Stimulated activated CD4-positive, alpha-beta T cell treated with anti-CD3 and anti-CD28 coated beads, Interleukin-15, amount 100 ng/mL, for 24 hours (primary cell): ENCODE results near the gene ZNF319.

Experiments
- DNase-seq: peaks from one replicate; pipeline ENCODE4 v3.0.0-alpha.2; 2020

The ZNF319 gene

GRCh38 chr16:57970970-57971369, 29.5 kb downstream of the ZNF319 start, which contains the start of gene CNGB1:
Gene CNGB1 (minus strand): TSS chr16:57971128. CDS start chr16:57967286, 3,842 bp downstream.
- no peak for DNase-seq

GRCh38 chr16:57970319-57970718, 30.2 kb downstream of the ZNF319 start:
- no peak for DNase-seq

GRCh38 chr16:57969451-57970123, 30.9 kb downstream of the ZNF319 start:
- DNase-seq, result no peak

- DNase-seq, result no peak
Measured at GRCh38 chr16:57967916-57968315, 32.6 kb downstream of the ZNF319 start.

GRCh38 chr16:57966986-57967385, 33.5 kb downstream of the ZNF319 start:
- no peak for DNase-seq

- no peak for DNase-seq
Measured at GRCh38 chr16:57966204-57966771, 34.2 kb downstream of the ZNF319 start.

GRCh38 chr16:57964157-57964700, 36.2 kb downstream of the ZNF319 start:
- no peak for DNase-seq

GRCh38 chr16:57962756-57963155, 37.7 kb downstream of the ZNF319 start:
- DNase-seq, result no peak

- DNase-seq, result no peak
Measured at GRCh38 chr16:57962046-57962445, 38.4 kb downstream of the ZNF319 start.

- no peak for DNase-seq
Measured at GRCh38 chr16:57961538-57961937, 38.9 kb downstream of the ZNF319 start.

GRCh38 chr16:57960826-57961472, 39.5 kb downstream of the ZNF319 start:
- no peak for DNase-seq

- DNase-seq, result no peak
Measured at GRCh38 chr16:57960310-57960709, 40.2 kb downstream of the ZNF319 start.

- DNase-seq, result no peak
Measured at GRCh38 chr16:57959804-57960203, 40.7 kb downstream of the ZNF319 start.

GRCh38 chr16:57959121-57959520, 41.4 kb downstream of the ZNF319 start:
- DNase-seq, result no peak

- DNase-seq, result no peak
Measured at GRCh38 chr16:57958544-57958943, 41.9 kb downstream of the ZNF319 start.

- DNase-seq, result no peak
Measured at GRCh38 chr16:57957673-57958392, 42.6 kb downstream of the ZNF319 start.

- DNase-seq, result no peak
Measured at GRCh38 chr16:57956924-57957672, 43.4 kb downstream of the ZNF319 start.

- no peak for DNase-seq
Measured at GRCh38 chr16:57956270-57956808, 44.1 kb downstream of the ZNF319 start.

GRCh38 chr16:57955572-57956188, 44.8 kb downstream of the ZNF319 start:
- no peak for DNase-seq

- no peak for DNase-seq
Measured at GRCh38 chr16:57953857-57954256, 46.6 kb downstream of the ZNF319 start.

GRCh38 chr16:57952909-57953308, 47.6 kb downstream of the ZNF319 start:
- DNase-seq, result no peak
